AG04450 (cell line): ENCODE measurements around the gene RSU1. TPM values are rescaled to one million over a fixed set of nuclear protein-coding genes. Genes with fewer than 3 reads are reported as not detected.

Experiments
- CTCF ChIA-PET: fragments of 300-600, 350-600 bp; formaldehyde crosslinking; extraction: SDS; loops from one replicate; lab custom pipeline; 2022; ENCODE audit warnings: antibody characterized with exemption, inconsistent platforms; lab: Charles Lee
- POLR2A ChIA-PET: fragments of 350-600 bp; formaldehyde crosslinking; extraction: SDS; loops from one replicate; lab custom pipeline; 2021; ENCODE audit warnings: antibody characterized with exemption, inconsistent platforms; lab: Yijun Ruan, JAX
- DNase-seq: peaks from one replicate; pipeline ENCODE4 v3.0.0-alpha.2; 2011; ENCODE audit warnings: low read depth, low spot score
- H3K27ac ChIP-seq: one replicate; pipeline ENCODE4 v1.5.1; 2012; ENCODE audit warnings: low read depth, low read length, control low read depth
- H3K27me3 ChIP-seq: one replicate; pipeline ENCODE4 v1.6.0; 2012; ENCODE audit warnings: low read length; ENCODE audit not compliant: control insufficient read depth, insufficient read depth
- H3K4me3 ChIP-seq: 2 replicates; pipeline ENCODE4 v1.5.1; 2011; ENCODE audit warnings: mild to moderate bottlenecking, low read depth, low read length, control low read depth
- H3K9me3 ChIP-seq: 2 replicates; pipeline ENCODE4 v1.5.1; 2012; ENCODE audit warnings: low read length; ENCODE audit not compliant: control insufficient read depth, insufficient read depth
- CTCF ChIP-seq: IDR thresholded peaks from 2 replicates; pipeline ENCODE4 v1.5.1; 2011; ENCODE audit warnings: low read depth, low read length, control low read depth, inconsistent platforms
- polyA plus RNA-seq: library from polyadenylated mRNA; depleted of rRNA; stranded (reverse); fragments of >200 nt; gene quantifications from 2 replicates; pipeline ENCODE4 v1.2.3, GENCODE V29; 2011

Gene RSU1
- polyA plus RNA-seq, 1 experiment: 229 TPM

GRCh38 chr10:16750461-16750860 is 66.8 kb downstream of the RSU1 start:
- no peak for TF ChIP-seq CTCF
- no peaks in the 10 kb centered on the region for H3K27me3 ChIP-seq
- no peak for DNase-seq
- ChIA-PET CTCF (interaction anchor here (0.9 kb wide), 1 partner anchor 26 kb away, joined by 3 read pairs; no protein-coding TSS in a partner anchor), POLR2A (interaction anchor here (1.7 kb wide), 1 partner anchor 67 kb away, joined by 3 read pairs; the partner anchor contains the start of gene RSU1)
- no peak overlapping the region for H3K4me3 ChIP-seq
- H3K9me3 ChIP-seq: no peaks in the 10 kb centered on the region
- no peak overlapping the region for H3K27ac ChIP-seq

GRCh38 chr10:16748749-16749148 is 68.5 kb downstream of the RSU1 start:
- no peak for TF ChIP-seq CTCF
- no peaks in the 10 kb centered on the region for H3K9me3 ChIP-seq
- CTCF ChIA-PET: no interaction called here
- H3K27me3 ChIP-seq: no peaks in the 10 kb centered on the region
- no peak overlapping the region for H3K4me3 ChIP-seq
- POLR2A ChIA-PET: no interaction called here
- no peak for DNase-seq
- H3K27ac ChIP-seq: no peak overlapping the region

GRCh38 chr10:16746856-16747255 is 70.4 kb downstream of the RSU1 start:
- TF ChIP-seq CTCF: no peak
- no peak for DNase-seq
- no peaks in the 10 kb centered on the region for H3K27me3 ChIP-seq
- no peaks in the 10 kb centered on the region for H3K9me3 ChIP-seq
- ChIA-PET CTCF (no interaction called here), POLR2A (no interaction called here)
- H3K4me3 ChIP-seq: no peak overlapping the region
- no peak overlapping the region for H3K27ac ChIP-seq

GRCh38 chr10:16745061-16745460 is 72.2 kb downstream of the RSU1 start:
- Histone ChIP-seq H3K27ac (no peak overlapping the region), H3K9me3 (no peaks in the 10 kb centered on the region), H3K27me3 (no peaks in the 10 kb centered on the region), H3K4me3 (no peak overlapping the region)
- DNase-seq: no peak
- ChIA-PET POLR2A (no interaction called here), CTCF (interaction anchor here (1.9 kb wide), 1 partner anchor 33 kb away, joined by 6 read pairs; no protein-coding TSS in a partner anchor)
- no peak for TF ChIP-seq CTCF

GRCh38 chr10:16742165-16742960 is 74.9 kb downstream of the RSU1 start:
- CTCF ChIA-PET: no interaction called here
- no peak for TF ChIP-seq CTCF

More at GRCh38 chr10:16742165-16742960, 74.9 kb downstream of the RSU1 start:
- H3K27ac ChIP-seq: no peak overlapping the region
- H3K4me3 ChIP-seq: no peak overlapping the region
- H3K27me3 ChIP-seq: no peaks in the 10 kb centered on the region
- H3K9me3 ChIP-seq: no peaks in the 10 kb centered on the region; the same call in 1 of the 2 replicates
- DNase-seq: no peak
- POLR2A ChIA-PET: no interaction called here
